Cerebellar nuclear complex (tissue), 1 donor: ENCODE results near the gene CAND2.

Experiments used
- DNase-seq, 2 experiments: peaks; one replicate each; lab custom pipeline; 2025; lab: John Stamatoyannopoulos, UW

CAND2 gene

DNA sequence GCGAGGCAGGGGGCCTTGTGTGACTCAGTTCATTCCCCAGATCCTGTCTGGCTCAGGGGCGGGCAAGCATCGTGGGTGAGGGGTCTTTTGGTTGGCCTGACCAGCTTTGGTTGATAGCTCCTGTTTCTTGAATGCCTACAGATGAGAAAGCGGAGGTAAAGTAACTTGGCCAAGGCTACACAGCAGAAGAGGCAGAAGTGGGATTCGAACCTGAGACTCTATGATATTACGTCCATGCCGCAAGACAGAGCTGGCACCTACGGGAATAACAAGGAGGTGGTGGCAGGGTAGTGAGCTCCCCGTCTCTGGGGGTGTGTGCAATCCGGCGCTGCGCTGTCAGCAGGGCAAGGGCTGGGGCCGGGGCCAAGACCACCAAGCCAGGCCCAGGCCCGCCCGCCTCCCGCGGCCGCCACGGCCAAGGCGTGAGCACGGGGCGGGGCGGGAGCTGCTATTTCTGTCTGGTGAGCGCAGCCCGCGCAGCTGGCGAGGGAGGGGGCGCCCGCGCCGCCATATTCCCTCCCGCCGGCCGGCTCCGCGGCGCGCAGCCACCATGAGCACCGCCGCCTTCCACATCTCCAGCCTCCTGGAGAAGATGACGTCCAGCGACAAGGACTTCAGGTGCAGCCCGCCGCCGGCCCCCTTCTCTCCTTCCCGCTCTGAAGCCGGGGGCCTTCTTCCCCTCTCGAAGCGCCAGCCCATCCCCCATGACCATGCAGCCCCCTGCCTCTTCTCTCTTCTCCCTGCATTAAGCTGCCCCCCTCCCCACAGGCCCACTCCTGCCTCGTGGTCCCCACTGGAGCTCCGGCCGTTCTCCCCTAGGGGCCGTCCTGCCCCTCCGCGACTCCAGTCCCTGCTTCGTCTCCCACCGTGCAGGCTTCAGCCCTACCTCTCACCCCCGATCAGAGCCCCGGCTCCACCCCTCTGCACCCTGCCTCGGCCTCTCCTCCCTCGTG is at the start of gene CAND2:
Gene CAND2, plus strand, starts transcription at position 510 of the 953 bp plus-strand sequence. Its CDS starts 41 bp downstream, at position 551.
- DNase-seq, result no peak

DNA sequence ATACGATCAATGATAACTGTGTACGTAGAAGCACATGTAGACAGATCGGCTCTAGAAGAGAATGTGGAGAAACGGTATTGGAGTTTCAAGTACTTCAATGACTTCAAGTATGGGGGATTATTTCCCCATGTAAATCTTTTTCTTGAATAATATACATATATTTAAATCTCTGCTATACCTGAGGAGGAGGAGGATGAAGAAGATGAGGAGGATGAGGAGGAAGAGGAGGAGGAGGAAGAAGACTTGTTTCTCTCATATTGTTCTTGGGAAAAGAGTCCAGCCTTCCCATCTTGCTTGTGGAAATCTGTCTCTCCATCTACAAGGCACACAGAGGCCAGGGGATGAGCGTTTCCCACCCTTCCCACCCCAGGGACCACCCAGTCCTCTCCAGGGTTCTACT is 48.0 kb upstream of the CAND2 start:
- no peak for DNase-seq

DNA sequence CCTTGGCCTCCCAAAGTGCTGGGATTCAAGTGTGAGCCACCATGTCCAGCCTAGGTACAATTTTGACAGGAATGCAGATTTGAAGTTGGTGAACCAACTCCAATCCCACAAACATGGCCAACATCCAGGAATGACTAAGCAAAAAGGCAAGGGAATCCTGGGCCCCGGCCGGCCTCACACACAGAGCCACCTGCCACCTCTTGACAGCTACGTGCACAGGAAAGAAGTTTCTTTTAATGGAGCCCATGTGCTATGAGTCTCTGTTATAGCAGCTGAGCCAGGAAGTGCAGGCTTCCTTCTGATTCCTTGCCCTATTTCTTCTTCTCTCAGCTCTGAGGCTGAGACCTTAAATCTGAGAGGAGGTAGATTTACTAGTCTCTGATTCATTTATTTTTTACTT is 46.3 kb upstream of the CAND2 start:
- DNase-seq, result peak in 1 of 2 experiments; percentile 24

DNA sequence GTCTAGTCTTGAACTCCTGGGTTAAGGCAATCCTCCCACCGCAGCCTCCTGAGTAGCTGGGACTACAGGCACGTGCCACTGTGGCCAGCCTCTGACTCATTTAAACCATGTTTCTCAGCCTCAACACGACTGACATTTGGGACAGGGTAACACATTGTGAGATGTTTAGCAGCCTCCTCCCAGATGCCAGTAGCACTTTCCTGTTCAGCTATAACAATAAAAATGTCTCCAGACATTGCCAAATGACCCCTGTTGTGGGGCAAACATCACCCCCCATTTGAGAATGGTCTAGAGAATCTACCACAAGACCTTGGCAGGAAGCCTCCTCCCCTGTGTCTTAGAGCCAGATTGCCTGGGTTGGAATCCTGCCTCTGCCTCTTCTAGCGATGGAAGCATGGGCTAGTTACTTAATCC is 45.8 kb upstream of the CAND2 start:
- DNase-seq, result no peak

DNA sequence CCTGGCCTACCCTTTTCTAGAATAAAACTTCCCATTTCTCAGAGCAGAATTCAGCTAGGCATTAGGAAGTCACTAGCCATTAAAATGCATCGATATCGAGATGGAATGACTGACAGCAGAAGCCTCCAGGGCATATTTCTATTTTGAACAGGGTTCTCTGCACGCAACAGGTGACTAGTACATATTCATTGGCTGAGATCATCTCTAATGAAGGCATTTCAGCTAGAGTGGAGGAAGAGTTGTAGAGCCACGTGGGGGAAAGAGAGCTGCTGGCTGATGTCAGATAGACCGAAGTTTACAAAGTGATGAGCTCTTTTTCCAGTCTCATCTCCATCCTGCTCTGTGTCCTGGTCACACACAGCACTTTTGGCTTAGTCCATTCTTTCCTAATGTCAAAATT is 44.9 kb upstream of the CAND2 start:
- no peak for DNase-seq

DNA sequence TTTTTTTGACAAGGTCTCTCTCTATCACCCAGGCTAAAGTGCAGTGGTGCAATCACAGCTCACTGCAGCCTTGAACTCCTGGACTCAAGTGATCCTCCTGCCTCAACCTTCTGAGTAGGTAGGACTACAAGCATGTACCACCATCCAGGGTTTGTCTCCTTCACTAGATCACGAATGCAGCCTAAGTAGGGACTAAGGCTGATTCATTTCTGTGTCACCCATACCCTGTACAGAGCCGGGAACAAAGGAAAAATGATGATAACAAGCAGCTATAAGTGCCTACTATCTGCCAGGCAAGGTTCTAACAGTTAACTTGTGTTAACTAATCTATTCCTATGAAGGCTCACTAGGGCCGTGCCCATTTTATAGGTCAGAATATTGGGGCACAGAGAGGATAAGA is 44.4 kb upstream of the CAND2 start:
- no peak for DNase-seq

DNA sequence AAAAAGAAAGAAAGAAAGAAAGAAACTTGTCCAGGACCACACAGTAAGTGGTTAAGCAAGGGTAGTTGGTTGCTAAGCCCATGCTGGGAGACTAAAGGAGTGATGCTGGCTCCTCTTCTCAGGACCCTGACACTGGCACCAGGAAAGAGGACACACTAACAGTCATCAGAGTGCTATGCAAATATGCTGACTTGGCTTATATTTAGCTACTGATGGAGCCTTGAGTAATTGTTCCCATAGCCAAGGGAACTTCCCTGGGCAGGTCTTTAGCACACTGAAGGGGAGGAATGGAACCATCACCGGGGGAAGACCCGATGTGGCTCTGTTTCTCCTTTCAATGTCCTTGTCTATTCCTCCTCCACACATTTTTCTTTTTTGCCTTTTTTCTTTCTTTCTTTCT is 43.7 kb upstream of the CAND2 start:
- DNase-seq, result no peak

DNA sequence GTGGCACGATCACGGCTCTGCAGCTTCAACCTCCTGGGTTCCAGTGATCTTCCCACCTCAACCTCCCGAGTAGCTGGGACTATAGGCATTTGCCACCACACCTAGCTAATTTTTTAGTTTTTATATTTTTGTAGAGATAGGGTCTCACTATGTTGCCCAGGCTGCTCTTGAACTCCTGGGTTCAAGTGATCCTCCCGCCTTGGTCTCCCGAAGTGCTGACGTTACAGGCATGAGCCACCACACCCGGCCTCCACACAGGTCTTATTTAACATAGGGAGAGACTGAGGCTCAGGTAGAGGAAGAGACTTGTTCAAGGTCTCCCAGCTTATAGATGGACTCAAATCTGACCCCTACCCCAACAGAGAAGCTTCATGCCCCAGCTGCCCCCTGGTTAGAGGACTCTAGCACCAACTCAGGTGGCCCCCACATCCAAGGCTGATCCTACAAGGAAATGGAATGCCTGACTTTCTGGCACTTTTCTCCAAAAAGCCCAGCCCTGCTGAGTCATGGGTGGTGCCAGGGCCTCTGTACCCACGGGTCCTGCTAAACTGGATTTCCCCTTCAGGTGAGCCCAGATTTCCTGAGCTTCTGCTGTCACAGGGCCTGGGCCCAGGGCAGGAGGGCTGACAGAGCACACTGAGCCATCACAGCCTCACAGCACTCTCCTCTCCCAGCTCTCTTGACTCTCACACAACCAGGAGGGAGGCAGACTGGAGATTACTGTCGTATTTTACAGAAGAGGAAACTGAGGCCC is 43.0 kb upstream of the CAND2 start:
- DNase-seq, result no peak

DNA sequence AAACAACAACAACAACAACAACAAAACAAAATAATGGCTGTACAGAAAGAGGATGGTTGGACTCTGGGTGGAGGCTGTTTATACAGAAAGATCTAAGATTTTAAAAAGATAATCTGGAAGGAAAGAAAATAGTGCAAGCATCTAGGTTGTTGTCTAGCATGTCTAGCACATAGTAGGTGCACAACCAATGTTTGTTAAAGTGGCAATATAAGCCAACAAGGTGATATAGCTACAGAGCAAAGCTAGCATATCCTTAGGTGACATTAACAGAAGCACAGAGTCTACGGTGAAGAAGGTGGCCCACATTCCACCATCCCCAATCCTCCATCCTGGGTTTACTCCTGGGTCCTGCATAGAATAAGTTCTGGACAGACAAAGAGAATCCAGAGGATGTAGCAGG is 42.2 kb upstream of the CAND2 start:
- DNase-seq, result no peak

DNA sequence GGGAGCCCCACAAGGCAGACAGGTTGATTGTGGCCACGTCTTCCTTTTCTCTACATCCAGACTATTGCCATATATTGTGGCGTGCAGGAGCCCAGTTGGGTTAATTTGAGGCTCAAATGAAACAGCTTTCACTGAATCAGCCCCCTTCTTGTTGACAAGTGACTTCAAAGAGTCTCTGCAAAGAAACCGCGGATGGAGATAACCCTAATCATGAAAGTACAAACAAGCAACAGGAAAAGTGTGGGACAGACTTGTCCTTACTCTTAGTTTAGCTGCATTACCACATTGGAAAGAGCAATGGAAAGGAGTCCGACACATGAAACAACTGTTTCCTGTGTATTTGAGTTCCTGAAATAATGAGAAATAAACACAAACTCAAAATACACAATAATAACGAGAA is 40.7 kb upstream of the CAND2 start:
- DNase-seq, result no peak

DNA sequence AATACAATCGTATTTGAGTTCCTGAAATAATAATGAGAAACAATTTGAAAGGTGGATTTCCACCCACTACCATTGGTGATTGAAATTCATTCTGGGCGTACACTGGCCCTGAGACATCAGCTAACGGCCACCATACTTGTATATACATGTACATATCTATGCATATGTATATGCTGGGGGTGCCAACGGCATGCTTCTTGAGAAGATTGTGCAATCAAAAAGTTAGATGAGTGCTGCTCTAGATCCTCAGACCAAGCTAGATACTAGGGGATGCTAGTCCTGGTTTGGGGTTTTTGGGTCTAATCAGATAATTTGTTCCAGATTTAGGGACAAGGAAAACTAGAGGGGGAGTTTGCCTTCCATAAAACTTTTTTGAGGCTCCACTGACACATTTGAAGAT is 40.3 kb upstream of the CAND2 start:
- DNase-seq, result no peak

DNA sequence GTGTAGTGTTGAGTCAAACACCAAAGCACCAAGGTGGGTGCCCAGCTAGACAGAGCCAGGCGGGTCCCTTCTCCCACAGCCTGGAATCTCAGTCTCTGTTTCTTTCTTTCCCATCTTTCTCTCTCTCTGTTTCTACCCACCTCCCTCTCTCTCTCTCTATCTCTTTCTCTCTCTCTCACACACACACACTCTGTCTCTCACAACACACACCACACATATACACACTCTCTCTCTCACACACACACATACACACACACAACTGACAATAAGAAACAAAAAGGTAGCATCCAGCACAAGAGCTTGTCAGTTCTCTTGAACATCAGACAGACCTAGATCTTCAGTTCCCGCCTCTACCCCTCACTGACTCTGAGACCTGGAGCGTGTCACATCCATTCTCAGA is 39.8 kb upstream of the CAND2 start:
- DNase-seq, result no peak

DNA sequence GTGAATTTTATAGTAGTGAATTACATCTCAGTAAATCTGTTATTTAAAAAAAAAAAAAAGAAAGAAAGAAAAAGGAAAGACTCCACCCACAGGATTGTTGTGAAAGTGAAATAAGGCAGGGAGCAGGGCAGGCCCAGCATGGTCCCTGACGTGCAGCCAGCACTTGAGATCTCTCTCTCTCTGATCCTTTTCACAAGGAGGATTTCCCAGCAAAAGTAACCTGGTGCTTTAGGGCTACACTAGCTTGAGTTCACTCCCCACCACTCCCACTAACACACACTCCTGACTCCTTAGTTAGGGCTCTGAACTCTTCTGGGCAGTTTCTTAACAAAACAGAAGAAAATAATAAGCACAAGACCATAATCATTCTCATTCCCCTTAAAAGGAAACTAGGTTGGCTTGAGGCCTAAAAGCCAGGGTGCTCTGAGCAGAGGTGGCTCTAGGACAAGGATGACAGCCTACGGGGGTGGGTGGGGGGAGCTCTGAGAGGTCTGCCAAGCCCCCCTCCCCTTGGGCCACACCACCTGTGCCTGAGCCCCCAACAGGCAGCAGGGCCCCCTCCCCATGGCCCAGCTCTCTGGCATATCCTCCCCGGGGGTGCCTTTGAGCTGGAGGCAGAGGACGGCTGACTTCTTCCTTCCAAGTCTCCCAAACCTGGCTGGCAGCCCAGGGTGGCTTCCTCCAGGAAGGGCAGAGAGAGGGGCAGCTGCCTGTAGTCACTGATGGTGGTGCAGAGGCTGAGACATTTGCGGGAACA is 38.3 kb upstream of the CAND2 start:
- DNase-seq, result no peak

DNA sequence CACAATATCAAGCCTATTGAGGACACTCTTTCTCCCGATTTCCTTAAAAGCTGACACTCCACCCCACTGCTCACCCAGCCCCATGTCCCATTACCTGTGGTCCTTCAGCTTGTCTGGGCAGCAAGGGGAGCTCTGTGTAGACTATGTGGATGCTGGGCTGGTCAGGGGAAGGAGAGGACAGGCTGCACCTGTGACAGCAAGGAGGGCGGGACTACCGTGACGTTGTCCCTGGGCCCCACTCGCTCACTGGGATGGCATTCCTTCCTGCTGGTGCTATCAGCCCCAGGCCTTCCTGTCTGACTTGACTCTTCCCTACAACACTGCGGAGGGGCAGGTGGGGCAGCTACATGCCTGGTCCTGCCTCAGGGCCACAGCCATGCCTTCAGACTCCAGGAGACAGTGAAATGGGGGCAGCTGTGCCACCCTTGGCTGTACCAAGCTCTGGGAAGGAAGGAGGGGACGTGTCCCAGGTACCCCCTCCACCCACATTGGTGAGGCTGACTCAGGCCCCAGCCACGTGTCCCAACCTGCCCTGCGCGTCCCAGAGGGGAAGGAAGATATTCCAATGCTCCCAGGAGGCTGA is 37.3 kb upstream of the CAND2 start, which contains the start of gene TMEM40:
Gene TMEM40, minus strand, starts transcription at position 163 of the 583 bp plus-strand sequence. CDS start 9,427 bp downstream, outside the sequence.
- no peak for DNase-seq

DNA sequence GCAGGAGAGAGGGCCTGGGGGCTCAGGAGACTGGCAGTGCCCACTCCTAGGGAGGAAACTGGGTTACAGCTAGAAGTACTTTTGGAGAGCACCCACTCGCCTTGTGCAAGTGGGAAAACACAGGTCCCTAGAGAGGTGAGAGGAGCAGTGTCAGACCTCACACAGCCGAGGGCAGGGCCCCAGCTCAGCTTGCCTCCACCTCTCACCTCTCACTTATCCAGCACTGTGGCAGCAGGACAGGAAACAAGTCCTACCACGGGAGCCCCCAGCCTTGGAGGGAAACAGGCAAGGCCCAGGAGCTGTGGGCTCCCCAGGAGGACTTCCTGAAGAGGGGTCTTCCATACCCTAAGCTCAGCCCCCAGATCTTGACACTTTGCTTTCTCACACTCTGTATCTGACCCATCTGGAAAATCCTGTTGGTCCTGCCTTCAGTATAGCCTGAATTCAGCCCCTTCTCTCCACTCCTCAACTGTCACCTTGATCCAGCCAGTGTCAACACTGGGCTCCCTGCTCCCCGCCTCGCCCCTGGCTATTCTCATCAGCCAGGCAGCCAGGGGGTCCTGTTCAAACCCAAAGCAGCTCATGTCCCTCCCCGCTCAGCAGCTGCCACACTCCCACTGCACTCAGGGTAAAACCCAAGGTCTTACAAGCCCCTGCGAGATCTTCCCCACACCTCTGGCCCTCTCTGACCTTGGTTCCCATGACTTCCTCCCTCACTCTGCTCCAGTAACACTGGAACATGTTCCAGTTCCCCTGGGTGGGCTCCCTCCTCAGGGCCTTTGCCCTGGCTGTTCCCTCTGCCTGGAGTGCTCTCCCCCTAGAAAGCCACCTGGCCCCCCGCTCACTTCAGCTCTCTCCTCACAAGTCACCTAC is 36.6 kb upstream of the CAND2 start:
- no peak for DNase-seq

DNA sequence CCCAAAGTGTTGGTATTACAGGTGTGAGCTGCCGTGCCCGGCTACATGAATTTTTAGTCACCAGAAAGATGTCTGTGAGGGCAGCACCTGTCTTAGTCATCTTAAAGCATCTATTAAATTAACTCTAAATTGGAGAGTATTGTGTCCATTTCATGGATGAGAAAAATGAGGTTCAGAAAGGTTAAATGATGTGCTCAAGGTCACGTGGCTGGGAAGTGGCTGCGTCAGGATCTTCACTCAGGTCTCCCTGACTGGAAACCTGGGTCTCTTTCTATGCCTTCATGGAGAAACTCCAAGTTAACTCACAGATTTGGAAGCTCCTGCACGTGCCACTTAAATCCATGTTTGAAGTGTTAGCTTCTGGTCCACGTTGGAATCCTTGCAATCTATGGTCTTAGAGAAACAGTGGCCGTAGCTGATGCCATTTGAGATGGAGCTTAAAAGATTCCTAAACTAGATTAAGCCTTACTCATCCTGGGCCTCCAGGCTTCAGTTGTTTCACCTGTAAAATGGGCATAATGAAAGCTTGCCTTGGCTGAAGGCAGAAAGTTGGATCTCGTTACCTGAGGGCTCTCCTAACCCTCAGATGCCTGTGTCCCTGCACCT is 32.2 kb upstream of the CAND2 start:
- DNase-seq, result no peak

DNA sequence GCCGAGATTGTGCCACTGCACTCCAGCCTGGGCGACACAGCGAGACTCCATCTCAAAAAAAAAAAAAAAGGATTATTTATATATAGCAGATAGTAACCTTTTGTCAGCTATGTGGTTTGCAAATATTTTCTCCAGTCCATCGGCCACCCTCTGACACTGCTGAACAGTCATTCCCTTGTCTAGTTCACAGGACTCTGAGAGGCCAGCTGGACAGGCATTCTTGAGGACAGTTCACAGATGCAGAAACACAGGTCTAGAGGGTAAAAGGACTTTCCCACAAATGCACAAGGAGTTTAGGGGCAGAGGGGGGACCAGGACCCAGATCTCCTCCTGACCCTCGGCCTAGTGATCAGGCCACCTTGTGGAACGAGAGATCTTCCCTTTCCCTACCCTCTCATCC is 29.9 kb upstream of the CAND2 start:
- DNase-seq, result no peak

DNA sequence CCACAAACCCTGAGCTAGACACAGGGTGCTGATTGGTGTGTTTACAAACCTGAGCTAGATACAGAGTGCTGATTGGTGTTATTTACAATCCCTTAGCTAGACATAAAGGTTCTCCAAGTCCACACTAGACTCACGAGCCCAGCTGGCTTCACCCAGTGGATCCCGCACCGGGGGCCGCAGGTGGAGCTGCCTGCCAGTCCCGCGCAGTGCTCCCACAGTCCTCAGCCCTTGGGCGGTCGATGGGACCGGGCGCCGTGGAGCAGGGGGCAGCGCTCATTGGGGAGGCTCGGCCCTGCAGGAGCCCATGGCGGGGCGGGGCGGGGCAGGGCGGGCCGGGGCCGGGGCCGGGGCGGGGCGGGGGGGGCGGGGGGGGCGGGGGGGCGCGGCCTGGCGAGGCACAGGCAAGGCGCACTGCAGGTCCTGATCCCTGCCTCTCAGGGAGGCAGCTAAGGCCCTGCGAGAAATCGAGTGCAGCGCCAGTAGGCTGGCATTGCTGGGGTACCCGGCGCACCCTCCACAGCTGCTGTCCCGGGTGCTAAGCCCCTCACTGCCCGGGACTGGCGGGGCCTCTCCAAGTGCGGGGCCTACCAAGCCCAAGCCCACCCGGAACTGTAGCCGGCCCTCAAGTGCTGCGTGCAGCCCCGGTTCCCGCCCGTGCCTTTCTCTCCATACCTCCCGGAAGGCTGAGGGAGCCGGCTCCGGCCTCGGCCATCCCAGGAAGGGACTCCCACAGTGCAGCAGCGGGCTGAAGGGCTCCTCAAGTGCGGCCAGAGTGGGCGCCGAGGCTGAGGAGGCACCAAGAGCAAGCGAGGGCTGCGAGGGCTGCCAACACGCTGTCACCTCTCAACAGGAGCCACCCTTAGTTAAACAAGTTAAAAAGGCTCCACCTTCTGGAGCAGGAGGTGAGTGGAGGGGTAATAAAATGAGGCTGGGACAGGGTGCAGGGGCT is 27.6 kb upstream of the CAND2 start:
- DNase-seq, result no peak

DNA sequence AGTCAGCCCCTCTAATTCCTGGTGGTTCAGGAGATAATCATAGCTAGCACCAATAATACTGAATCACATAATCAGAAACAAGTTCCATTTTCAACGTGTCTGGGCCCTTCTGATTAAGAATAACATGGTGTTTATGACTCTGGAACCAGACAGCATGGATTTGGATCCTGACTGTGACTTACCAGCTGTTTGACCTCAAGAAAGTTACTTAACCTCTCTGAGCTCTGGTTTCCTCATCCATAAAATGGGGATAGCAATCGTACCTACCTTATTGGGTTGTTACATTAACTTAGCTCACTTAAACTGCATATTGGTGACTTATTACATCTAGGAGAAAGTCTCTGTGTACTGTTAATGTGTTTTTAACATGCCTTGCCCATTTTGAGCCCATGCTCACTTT is 26.7 kb upstream of the CAND2 start:
- no peak for DNase-seq
